Fibroblast of skin of right quadriceps (primary cell): ENCODE measurements around the gene IL20RA.
"Not testable (repeated sequence)": the region's sequence is repeated elsewhere in the genome, so short reads cannot be mapped to it uniquely, and the experiment has no call there.

ENCODE experiments used
- DNase-seq: peaks from one replicate; pipeline ENCODE4 v3.0.0-alpha.2; 2013

IL20RA gene

GRCh38 chr6:136968837-136969236, 75.9 kb downstream of the IL20RA start:
- no peak for DNase-seq

DNA sequence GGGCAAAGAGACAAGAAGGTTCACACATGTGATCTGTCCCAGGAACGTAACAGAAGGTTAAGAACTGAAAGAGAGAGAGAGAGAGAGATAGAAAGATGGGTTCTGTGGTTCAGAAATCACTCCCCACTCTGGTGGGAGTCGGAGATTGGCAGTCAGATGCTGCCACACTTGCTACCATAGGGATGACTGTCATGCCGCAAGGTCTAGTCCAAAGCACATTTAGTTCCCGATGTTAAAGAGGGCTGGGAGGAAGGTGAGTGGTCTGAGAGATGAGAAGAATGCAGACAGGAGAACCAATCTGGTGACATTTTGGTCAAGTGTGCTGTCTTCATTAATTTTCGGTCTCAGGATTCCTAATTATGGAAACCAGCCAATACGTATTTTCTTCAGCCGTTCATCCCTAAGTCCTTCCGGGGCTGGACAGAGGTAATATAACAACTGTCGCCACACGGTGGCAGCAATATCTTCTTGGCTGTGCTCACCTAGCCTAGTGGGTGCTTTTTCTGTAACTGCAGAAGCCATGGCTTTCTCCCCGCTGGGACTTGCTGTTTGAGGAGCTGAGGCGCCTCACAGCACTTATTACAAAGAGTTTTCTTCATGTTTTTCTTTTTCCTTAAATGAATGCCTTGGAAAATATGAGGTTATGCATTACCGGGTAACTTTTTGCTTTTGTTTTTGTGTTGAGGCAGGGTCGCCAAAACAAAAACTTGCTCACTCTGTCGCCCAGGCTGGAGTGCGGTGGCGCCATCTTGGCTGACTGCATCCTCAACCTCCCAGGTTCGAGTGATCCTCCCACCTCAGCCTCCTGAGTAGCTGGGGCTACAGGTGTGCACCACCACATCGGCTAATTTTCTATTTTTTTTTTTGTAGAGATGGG, 76.7 kb downstream of the IL20RA start:
- peak; percentile 54 for DNase-seq

- no peak for DNase-seq
Observed at GRCh38 chr6:136964398-136964797, 80.4 kb downstream of the IL20RA start.

DNA sequence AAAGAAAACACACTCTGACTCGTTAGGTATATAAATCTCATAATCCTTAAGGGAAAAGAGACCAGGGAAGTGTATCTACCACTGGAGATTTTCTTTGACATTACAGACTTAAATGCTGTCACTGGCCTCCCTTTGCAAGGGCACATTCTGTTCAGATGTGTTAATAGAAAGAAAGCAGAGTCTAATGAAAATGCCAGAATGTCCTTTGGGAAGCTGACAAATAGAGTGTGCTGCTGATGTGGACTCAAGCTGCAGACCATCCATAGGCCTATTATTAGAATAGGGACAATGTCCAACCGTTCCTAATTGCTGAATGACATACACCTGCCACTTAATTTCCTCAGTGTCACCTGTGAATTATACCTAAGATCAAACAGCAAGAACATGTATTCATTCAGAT, 81.5 kb downstream of the IL20RA start:
- no peak for DNase-seq

DNA sequence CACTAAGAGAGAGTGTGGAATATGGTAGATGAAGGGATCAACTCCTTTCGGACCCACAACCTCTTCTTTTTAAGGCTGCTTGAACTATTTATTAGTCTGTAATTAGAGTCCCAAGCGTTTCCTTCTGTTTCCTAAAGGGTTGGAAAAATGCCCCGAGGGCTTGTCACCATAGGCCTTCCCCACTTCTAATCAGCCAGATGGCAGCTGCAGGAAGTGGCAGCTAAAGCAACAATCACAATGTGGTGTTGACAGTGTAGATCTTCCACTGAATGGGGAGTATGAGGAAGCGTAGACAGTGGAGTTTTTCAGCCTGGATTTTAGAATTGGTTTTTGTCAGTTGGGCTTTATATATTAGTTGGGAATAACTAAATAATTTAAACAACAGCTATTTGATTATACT, 82.1 kb downstream of the IL20RA start:
- DNase-seq: no peak

DNA sequence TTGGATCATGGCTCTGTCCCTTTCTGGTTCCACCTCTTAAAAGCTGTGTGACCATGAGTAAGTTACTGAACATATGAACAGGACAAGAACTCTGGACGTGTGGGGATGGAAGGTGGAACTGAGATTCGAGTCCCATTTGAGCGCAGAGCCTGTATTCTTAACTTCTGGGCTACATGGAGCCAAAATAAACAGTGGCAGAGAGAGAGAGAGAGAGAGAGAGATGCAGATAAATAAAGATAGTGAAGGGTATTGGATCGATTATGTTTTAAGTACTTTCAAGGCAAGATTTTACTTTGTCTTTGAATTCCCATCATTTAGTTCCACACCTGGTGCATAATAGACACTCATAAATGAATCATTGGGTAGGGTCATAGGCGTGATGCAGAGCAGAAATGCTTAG, 82.9 kb downstream of the IL20RA start:
- no peak for DNase-seq

GRCh38 chr6:136960781-136961180, 84.0 kb downstream of the IL20RA start:
- no peak for DNase-seq

- not testable (repeated sequence) for DNase-seq
Observed at GRCh38 chr6:136959935-136960334, 84.8 kb downstream of the IL20RA start.

- no peak for DNase-seq
Observed at GRCh38 chr6:136959471-136959891, 85.3 kb downstream of the IL20RA start.

- DNase-seq: no peak
Observed at GRCh38 chr6:136958168-136958567, 86.6 kb downstream of the IL20RA start.

GRCh38 chr6:136956590-136957544, 87.9 kb downstream of the IL20RA start:
- DNase-seq: no peak

DNA sequence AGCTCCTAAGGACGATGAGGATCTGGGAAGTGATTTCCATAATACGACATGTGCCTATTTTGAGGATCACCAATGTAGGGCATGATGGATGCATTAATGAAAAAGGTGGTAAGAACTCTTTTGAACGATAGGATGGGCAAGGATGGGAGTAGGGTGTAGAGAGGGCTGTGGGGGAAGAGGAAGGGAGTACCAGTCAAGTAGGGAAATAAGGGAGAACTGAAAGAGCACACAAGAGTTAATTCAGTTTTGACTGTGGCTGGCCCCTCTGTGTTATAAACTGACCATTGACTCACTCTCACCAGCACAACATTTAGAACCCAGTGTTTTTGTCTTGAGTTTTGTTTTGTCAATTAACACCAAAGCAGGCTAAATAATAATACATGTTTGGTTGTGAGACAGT, 89.6 kb downstream of the IL20RA start:
- DNase-seq: no peak

DNA sequence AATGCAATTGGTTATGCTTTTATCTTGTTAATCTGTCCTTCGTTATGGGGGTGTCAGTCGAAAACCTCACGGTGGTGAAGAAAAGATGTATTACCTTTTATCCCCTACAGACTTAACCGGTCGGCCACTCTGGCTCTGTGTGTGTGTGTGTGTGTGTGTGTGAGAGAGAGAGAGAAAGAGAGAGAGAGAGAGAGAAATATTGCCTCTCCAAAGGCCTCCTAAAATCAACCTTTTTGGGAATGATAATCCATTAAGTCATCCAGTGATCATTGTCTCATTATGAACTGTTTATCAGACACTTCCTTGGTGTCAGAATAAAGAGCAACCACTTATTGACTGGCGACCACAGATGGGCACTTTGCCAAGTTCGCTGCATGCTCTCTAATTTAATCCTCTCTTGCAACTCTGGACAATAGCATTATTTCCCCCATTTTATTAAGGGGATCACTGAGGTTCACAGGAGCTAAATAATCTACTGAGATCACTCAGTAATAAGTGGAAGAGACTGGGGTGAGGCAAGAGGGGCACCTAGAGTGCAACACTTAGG, 92.0 kb downstream of the IL20RA start:
- DNase-seq: no peak

DNA sequence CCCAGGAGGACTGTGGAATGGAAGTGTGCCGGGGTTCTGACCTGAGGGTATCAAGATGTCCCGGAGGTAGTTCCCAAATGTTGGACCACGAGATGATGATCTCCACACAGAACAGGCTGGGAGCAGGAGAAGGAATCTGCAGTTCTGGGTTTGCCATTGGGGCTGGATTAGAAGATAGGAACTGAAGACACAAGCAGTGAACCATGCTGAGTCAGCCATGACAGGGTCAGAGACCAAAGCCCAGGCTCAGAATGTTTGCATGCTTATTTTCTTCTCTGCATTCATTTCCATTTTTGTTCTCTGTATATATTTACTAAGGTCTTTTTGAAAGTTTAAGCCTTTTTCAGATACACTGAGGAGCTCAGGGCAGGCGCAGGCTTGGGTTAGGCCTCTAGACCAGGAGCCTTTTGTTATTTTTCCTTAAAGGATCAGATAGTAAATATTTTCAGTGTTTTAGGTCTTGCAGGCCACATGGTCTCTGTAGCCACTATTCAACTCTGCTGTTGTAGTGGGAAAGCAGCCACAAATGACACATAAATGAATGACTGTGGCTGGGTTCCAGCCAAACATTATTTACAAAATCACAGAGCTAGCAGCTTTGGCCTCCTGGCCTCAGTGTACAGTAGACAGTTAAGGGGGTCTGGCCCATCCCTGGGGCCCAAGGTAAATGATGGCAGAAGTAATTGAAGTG, 94.2 kb downstream of the IL20RA start:
- no peak for DNase-seq
